HL-60 (cell line): Measurements from ENCODE around the gene FARP1.

Experiments
- CTCF ChIP-seq: IDR thresholded peaks from one replicate; pipeline ENCODE4 v1.5.1; 2011; ENCODE audit warnings: low read length, control low read depth, inconsistent platforms; ENCODE audit not compliant: insufficient read depth
- REST ChIP-seq: IDR thresholded peaks from 2 replicates; pipeline ENCODE4 v1.6.1; 2012; ENCODE audit warnings: low read depth; ENCODE audit not compliant: insufficient replicate concordance

GRCh38 chr13:98307463-98308085, 164.7 kb downstream of the FARP1 start:
- TF ChIP-seq REST: no peak
- TF ChIP-seq CTCF: no peak
